ENCODE measurements around the gene KLHL21.
"Not testable (repeated sequence)": the region's sequence is repeated elsewhere in the genome, so short reads cannot be mapped to it uniquely, and the experiment has no call there.

The KLHL21 gene, protein sequence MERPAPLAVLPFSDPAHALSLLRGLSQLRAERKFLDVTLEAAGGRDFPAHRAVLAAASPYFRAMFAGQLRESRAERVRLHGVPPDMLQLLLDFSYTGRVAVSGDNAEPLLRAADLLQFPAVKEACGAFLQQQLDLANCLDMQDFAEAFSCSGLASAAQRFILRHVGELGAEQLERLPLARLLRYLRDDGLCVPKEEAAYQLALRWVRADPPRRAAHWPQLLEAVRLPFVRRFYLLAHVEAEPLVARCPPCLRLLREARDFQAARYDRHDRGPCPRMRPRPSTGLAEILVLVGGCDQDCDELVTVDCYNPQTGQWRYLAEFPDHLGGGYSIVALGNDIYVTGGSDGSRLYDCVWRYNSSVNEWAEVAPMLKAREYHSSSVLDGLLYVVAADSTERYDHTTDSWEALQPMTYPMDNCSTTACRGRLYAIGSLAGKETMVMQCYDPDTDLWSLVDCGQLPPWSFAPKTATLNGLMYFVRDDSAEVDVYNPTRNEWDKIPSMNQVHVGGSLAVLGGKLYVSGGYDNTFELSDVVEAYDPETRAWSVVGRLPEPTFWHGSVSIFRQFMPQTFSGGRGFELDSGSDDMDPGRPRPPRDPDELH

GRCh38 chr1:6602669-6603237 lies at the start of gene KLHL21:
Gene KLHL21 (minus strand): TSS chr1:6602869. CDS start chr1:6602817, 52 bp downstream.
- DNase-seq (ENCODE audit: low read depth in 2 of 3, low spot score in 2 of 3): peak; percentile 66 to 87 (median 81)

GRCh38 chr1:6651909-6652308 lies 49.2 kb upstream of the KLHL21 start:
- DNase-seq (ENCODE audit: low read depth in 2 of 3, low spot score in 2 of 3): no peak

DNA sequence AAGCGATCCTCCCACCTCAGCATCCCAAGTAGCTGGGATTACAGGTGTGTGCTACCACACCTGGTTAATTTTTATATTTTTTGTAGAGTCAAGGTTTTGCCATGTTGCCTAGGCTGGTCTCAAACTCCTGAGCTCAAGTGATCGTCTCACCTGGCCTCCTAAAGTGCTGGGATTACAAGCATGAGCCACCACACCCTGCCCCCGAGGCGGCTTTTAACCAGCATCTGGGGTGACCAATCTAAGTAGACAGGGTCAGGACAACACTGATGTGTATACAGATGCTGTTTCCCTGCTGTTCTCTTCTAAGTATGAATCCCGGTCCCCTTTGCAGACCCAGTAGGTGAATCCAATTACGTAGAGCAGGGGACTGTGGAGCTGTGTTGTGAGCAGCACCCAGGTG lies 45.9 kb upstream of the KLHL21 start:
- DNase-seq (ENCODE audit: low read depth in 2 of 3, low spot score in 2 of 3): no peak

DNA sequence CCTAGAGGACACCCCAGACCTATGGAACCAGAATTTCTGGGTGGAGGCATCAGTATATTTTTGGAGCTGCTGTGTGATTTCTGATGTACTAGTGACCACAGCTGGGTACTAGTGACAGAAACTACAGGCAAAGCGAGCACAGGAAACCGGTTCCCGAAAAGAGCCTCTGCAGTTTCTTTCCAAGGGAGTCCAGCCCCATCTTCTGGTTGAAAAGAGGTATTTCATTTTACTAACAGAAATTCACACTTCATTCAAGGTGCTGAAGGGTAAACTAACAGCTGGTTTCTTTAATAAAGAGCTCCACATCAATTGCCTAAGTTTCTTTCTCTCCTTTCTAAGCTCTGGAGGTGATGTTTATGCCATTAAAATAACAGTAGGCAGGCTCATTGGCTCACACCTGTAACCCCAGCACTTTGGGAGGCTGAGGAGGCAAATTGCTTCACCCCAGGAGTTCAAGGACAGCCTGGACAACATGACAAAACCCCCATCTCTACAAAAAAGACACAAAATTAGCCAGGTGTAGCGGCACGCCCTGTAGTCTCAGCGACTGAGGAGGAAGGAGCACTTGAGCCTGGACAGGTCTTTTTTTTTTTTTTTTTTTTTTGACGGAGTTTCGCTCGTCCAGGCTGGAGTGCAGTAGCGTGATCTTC lies 44.0 kb upstream of the KLHL21 start:
- DNase-seq (ENCODE audit: low read depth in 2 of 3, low spot score in 2 of 3): no peak

DNA sequence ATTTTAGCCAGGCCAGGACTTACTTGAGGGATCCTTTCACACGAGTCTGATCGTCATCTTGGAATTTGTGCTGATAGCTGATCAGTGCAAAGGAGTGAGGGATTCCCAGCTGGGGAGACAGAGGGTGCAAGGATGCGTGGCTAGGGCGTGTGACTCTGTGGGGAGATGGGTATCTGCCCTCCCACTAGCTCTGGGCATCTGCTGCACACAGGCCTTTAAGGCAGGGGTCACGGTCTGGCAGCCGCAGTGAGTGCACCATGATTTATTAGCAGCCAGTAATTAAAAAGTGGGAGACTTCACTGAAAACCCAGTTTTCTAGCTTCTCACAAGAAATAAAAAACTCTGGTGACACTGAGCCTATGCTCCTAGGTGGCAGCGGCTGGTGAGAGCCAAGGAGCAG lies 42.3 kb upstream of the KLHL21 start:
- no peak for DNase-seq (ENCODE audit: low read depth in 2 of 3, low spot score in 2 of 3)

- not testable (repeated sequence) for DNase-seq (ENCODE audit: low read depth in 2 of 3, low spot score in 2 of 3)
Observed at GRCh38 chr1:6640867-6641266, 38.2 kb upstream of the KLHL21 start.

DNA sequence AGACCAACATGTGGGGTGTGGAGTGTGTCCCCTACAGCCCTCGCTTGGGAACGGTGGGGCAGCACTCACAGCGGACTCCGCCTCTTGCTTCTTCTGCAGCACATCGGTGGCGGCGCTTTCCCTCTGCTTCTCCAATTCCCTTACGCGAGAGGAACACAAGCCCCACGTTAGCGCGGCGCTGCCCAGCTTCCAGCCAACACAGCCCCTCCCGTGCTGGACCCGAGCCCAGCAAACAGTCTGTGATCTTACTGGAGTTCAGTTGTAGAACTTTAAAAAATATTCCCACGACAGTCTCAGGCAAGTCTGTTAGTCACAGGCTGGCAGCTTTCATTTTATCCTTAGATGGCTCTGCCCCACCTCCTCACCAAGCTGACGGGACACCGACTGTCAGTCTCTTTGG lies 35.6 kb upstream of the KLHL21 start:
- no peak for DNase-seq (ENCODE audit: low read depth in 2 of 3, low spot score in 2 of 3)

DNA sequence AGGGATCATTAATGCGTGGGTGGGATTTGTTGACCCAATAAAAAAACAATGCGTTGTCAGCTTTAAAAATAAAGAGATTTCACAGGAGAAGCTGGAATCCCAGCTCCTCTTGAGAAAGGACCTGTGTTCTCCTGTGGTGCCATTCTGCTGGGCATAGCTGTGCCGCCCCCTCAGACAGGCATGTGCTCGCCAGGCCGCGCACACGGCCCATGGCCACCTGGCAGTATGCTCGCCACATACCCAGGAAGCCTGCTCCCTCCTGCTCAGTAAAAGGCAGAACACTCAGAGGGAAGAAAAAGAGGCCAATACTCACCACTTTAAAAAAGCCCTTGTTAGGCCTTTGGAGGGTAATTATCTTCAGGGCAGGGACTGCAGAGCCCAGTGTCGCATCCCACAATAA lies 35.1 kb upstream of the KLHL21 start:
- DNase-seq (ENCODE audit: low read depth in 2 of 3, low spot score in 2 of 3): no peak

DNA sequence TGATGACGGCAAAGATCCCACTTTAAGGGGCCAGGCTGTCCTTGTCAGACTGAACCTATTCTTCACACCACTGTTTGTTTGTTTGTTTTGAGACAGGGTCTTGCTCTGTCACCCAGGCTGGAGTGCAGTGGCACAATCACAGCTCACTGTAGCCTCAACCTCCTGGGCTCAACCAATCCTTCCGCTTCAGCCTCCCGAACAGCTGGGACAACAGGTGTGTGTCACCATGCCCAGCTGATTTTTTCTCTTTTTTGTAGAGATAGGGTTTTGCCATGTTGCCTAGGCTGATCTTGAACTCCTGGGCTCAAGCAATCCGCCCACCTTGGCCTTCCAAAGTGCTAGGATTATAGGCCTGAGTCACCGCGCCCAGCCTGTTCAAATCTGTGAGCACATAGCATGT lies 34.1 kb upstream of the KLHL21 start:
- not testable (repeated sequence) for DNase-seq (ENCODE audit: low read depth in 2 of 3, low spot score in 2 of 3)

GRCh38 chr1:6635910-6636760 lies 33.5 kb upstream of the KLHL21 start:
- no peak for DNase-seq (ENCODE audit: low read depth in 2 of 3, low spot score in 2 of 3)

DNA sequence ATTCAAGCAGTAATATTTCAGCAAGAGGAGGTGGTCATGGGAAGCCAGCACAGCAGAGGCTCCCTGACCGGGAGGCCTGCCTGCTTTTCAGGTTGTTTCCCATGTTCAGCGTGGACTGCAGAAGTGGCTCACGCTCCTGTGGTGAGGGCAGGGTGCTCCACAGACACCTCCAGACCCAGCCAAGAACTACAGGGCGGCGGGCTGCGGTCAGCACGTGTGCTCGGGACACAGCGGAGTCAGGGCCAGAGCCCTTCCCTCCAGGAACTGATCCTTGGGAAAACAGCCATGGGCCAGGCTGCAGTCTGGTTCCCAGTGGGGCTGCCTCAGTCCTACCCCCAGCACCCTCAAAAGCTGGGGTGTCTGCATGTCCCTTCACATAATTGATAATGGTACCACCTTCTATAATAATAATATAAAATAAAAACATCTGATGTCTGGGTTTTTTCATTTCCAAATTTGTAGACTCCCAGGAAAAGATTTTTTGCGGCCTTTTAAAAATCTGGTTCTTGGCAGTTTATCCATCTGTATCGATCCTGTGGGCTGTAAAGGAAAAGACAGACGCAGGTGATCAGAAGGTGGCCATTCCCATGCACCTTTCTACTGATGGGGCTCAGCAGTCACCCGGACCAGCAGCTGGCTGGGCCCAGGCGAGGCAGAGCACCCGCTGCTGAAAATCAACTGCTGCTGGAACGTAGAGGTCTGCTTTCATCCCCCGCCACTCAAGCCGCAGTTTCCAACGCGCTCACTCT lies 32.7 kb upstream of the KLHL21 start:
- DNase-seq (ENCODE audit: low read depth in 2 of 3, low spot score in 2 of 3): no peak

DNA sequence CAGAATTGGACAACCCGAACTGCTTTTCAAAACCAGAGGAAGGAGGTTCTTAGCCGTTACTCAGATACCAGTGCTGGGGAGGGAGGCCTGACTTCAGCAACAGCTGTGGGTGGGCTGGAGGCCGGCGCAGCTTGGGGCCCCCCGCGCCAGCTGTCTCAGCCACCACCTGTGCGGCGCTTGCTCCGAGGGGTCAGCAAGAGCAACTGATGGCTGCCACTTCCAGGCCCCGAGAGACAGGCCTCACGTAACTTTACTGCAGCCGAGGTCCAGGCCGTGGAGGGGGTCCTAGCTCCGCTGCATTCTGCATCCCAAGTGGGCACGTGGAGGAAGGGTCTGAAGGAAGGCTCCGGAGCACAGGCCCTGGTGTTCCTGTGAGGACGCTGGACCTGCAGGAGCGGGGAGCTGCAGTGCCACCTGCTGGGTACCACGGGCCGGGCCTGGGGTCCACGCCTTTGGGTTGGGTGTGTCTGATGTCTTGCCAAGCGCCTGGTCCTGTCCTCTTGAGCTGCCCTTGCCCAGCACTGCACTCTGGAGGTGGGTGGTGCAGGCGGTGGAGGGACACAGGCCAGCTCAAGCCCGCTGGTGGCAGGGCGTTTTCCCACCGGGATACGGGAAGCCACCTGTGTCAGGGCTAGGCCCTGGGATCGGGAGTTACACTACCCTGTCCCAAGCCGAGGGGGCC lies 31.8 kb upstream of the KLHL21 start:
- DNase-seq (ENCODE audit: low read depth in 2 of 3, low spot score in 2 of 3): no peak

- DNase-seq (ENCODE audit: low read depth in 2 of 3, low spot score in 2 of 3): no peak
Observed at GRCh38 chr1:6632588-6633514, 30.2 kb upstream of the KLHL21 start.

- DNase-seq (ENCODE audit: low read depth in 2 of 3, low spot score in 2 of 3): no peak
Observed at GRCh38 chr1:6631058-6631457, 28.4 kb upstream of the KLHL21 start.

DNA sequence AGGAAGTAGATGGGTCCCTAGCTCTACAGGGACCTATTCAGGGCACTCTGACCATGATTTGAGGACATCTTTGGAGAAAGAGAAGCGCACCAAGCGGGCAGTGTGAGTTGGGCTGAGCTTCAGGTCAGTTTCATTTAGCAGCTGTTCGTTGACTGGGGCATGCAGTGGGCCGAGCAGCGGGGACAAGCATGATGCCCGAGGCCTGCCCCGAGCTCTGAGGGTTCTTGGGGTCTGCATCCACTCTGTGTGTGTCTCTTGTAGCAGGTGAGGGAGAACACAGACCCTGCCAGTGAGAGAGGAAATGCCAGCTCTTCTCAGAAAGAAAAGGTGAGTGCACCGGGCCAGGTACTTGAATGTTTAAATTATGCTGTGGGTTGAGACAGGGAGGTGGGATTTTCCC lies 27.4 kb upstream of the KLHL21 start:
- no peak for DNase-seq (ENCODE audit: low read depth in 2 of 3, low spot score in 2 of 3)

GRCh38 chr1:6628971-6629479 lies 26.4 kb upstream of the KLHL21 start:
- no peak for DNase-seq (ENCODE audit: low read depth in 2 of 3, low spot score in 2 of 3)

DNA sequence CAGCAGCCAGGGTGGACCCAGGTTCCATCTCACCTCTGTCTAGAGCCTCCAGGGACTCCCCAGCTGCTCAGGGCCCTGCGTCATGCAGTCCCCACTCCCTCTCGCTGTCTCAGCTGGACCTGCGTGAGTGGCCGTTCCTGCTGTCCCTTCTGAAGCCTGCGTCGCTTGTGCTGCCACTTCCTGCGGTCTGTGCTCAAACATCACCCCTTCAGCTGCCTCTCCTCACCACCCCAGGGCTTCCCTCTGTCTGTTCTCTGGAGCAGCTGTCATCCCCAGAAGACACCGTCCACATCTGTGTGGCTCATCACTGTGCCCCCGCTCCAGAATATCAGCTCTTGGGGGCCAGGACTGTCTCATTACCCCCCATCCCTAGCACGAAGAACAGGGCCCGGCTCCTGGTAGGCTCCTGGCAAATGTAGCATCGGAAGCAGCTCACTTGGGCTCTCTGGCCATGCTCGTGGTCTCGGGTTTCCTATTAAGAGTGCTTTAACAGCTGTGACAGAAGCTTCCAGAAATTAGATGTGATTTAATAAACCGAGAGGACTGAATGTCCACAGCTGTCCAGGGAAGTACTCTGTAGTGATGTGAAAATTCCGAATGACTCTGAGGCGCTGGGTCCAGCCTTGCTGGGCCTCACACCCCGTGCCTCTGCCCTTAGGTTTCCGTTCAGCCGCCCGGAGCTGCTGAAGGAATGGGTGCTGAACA lies 25.3 kb upstream of the KLHL21 start:
- DNase-seq (ENCODE audit: low read depth in 2 of 3, low spot score in 2 of 3): no peak

GRCh38 chr1:6627031-6627430 lies 24.4 kb upstream of the KLHL21 start:
- DNase-seq (ENCODE audit: low read depth in 2 of 3, low spot score in 2 of 3): no peak

Data from activated CD8-positive, alpha-beta memory T cell treated with anti-CD3 and anti-CD28 coated beads for 48 hours (primary cell).